Panc1 (cell line): ENCODE measurements around the gene FGFRL1.

Experiments used
- TCF7L2 ChIP-seq: IDR thresholded peaks from 2 replicates; pipeline ENCODE4 v1.6.1; 2011; ENCODE audit warnings: mild to moderate bottlenecking, low read depth, low read length, inconsistent platforms
- TF ChIP-seq, protein P1 (sequence below): fragments of 450-650 bp; IDR thresholded peaks from 2 replicates; pipeline ENCODE4 v1.5.1; 2017; ENCODE audit warnings: mild to moderate bottlenecking

DNA sequence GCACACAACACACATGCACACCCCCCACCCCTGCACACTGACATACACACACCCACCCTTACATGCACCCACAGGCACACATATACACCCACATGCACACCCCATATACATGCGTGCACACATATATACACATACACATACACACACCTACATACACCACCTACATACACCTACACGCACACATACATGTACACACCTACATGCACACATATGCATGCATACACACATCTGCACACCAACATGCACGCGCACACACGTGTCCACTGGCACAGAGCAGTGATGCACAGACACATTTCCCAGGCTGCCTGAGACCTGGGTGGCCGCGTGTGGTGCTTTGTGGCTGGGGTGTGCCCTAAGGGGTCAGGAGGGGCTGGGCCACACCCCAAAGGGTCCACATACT is 31.7 kb downstream of the FGFRL1 start:
- TF ChIP-seq, protein P1, sequence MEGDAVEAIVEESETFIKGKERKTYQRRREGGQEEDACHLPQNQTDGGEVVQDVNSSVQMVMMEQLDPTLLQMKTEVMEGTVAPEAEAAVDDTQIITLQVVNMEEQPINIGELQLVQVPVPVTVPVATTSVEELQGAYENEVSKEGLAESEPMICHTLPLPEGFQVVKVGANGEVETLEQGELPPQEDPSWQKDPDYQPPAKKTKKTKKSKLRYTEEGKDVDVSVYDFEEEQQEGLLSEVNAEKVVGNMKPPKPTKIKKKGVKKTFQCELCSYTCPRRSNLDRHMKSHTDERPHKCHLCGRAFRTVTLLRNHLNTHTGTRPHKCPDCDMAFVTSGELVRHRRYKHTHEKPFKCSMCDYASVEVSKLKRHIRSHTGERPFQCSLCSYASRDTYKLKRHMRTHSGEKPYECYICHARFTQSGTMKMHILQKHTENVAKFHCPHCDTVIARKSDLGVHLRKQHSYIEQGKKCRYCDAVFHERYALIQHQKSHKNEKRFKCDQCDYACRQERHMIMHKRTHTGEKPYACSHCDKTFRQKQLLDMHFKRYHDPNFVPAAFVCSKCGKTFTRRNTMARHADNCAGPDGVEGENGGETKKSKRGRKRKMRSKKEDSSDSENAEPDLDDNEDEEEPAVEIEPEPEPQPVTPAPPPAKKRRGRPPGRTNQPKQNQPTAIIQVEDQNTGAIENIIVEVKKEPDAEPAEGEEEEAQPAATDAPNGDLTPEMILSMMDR = no peak
- TF ChIP-seq TCF7L2 = no peak
